ENCODE data around the gene ZBTB16. TPM values are rescaled to one million over a fixed set of nuclear protein-coding genes. Genes with fewer than 3 reads are reported as not detected.
A peak's percentile ranks its signal among the peaks of the same experiment; 100 is the strongest.

Gene ZBTB16
- total RNA-seq, 1 donor from 2014 or later: 52.1 TPM

DNA sequence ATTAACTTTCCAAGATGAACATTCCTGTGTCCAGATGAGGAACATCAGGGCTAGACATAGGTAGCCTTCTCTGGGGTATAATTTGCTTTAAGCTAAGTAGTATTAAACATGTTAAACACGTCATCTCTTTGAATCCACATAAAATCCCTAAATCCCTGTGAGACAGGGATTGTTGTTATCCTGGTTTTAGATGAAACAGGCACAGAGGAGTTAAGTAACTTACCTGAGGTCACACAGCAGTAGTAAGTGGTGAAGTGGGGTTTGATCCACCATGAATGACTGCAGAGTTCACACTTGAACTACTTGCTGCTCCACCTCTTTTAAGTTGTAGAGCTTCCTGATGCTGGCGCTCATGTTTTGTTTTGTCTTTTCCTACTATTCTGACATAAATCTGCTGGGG, 154.1 kb downstream of the ZBTB16 start:
- no peak for DNase-seq

DNA sequence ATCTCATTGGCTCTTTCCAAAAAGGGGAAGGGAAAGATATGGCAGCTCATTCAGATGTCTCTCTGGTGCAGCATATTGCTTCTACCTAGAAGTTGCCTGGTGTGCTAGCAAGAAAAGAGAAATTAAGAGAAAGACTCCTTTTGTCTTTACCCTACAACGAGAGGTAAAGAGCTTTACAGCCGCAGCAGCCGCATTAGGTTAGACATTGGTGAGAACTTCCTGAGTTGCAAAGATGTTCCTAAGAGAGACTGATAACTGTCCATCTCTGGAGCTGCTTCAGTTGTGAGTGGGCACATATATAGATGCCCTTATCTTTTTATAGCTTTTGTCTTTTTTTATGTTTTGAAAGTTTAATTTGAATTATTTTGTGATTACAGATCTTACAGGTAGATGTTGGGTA, 155.9 kb downstream of the ZBTB16 start:
- DNase-seq: no peak

DNA sequence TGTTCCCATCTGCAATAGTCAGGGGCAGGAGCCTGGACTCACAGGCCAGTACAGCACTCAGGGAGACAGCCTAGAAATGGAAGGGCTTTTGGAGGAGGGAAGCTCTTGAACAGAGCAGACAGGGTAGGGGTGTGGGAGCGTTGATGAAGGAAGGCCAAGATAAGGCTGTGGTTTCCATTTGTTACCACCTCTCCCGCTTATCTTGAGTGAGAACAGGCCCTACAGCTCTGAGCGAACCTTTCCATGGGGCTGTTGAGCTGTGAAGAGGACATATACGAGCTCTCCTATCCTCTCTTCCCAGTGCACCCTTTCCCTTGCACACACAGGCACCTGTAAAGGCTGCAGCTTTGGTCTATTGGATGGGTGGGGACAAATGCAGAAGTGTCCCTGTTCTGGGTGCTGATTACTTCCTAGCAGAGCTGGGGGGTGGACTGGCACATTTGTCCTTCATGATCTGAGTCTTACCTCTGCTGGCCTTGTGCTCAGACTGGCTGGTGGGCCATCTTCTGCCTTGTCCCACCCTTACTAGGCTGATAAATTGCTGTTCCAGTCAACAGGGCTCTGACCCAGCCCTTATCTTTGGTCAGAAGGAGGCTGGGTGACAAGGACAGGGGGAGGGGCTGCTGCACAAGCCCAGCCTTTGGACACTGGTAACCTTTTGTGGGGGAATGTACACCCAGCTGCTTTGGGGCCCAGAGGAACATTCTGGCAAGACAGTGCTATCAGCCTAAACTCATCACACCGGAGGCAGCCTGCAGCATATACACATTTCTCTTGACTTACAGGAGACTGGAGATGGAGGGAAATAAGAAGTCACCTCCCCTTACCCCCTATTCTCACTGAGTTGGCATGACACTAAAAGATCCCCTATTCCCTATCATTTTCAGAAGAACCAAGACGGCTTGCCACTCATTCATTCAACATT, 156.6 kb downstream of the ZBTB16 start:
- no peak for DNase-seq

DNA sequence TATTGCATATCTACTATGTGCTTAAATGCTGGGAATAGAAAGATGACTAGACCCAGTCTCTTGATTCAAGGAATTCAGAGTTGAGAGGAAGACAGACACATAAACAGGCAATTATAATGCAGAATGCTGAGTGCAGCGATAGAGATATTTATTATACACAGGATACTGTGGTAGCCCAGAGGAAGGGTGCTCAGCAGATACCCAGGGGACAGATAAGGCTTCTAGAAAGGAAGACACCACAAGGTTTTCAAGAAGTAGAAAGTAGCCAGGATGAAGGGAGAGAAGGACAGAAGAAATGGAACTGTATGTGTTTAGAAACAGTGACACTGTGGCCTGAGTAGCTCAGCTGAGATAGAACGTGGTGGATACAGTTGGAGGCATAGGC, 157.3 kb downstream of the ZBTB16 start:
- no peak for DNase-seq

DNA sequence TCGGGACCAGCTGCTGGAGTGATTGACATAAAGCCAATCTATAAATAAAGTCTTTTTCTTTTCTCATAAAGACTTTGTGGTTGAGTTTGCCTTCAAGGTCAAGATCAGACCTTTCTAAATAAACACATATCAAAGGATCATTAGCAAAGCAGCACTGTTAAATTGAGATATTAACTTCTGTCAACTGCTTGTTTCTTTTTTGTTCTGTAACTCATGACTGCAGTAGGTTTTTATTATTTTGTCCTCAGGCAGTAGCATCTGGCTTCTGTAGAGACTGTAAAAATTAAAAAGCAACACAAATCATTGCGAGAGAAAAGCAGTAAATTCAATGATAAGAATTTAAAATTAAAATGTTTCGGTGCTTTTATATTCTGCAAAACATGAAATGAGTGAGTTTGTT, 159.0 kb downstream of the ZBTB16 start:
- DNase-seq: no peak

DNA sequence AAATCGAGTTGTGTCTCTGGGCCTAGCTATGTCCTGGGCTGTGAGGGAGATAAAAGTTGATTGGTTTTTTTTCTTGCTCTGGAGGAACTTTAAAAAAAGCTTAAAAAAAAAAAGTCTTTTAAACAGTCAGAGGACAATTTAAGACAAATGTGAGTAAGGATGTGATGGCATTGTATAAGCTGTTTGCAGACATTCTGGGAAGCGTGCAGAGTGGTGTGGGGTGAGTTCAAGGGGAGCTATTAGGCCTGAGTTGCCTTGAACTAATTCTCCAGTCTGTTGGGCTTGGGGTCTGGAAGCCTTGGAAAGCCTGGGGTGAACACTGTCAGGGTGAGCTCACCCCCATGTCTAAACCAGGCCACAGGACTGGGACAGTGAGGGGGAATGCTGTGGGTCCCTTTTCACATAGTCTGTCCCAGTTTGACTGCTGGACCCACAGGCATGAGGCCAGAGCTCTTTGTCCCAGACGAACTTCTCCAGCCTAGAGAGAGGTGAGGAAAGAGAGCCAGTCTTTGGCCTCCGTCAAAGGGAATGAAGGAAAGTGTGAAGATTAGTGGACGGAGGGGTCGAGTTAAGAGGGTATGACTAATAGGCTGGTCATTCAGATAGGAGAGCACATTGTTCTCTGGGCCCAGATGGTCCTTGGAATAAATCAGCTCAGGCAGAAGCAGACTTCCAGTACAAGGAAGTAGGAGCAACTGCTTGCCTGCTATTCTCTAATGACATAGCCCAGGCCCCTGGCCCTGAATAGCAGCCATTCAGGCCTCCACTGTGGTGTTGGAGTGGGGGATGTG, 160.2 kb downstream of the ZBTB16 start:
- DNase-seq: no peak

DNA sequence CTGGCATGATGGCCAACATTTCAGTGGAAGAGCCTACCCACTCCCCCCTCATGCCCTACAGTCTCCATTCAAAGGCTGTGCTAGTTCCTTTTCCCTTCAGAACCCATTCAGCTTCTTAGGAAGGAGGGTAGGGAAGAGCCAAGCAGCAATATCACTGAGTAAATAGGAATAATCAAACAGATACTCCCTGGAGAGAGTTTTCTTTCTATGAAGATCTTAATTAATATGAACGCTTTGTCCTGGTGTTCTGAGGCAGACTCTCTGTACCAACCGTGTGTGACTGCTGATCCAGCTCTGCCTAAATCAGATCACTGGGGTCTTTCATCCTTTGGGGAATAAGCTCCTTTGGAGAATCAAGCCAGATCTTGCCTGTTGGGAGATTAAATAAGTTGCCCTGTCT, 161.5 kb downstream of the ZBTB16 start:
- no peak for DNase-seq

DNA sequence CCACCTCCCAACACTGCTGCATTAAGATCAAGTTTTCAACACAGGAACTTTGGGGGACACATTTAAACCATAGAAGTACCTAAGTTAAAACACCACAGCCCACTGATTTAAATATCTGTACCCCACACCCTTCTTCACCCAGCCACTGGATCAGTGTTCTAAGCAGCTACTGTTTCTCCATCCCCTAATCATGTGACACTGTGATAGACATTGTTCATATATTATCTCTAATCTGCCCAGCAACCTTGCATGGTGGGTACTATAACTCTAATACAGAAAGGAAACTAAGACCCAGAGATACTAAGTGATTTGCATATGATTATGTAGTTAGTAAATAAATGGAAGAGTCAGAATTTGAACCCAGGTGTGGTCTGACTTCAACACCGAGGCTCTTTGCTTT, 166.2 kb downstream of the ZBTB16 start:
- no peak for DNase-seq

DNA sequence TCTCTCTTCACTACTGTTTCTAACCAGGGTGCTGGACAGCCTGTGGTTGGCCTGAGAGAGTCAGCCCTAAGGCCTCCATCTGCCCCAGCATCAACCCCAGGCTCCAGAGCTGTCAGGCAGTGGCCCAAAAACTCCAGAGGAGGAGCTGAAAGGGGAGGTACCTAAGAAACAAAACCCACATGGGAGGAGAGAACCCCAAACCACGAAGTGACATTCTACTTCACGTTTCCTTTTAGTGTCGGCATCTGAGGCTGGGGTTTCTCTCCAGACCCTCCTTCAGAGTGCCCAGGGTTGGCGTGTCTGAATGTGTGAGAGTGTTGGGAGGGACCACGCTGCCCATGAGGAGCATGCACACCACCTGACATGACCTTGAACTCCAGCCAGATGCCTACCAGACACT, 166.8 kb downstream of the ZBTB16 start:
- DNase-seq: no peak

DNA sequence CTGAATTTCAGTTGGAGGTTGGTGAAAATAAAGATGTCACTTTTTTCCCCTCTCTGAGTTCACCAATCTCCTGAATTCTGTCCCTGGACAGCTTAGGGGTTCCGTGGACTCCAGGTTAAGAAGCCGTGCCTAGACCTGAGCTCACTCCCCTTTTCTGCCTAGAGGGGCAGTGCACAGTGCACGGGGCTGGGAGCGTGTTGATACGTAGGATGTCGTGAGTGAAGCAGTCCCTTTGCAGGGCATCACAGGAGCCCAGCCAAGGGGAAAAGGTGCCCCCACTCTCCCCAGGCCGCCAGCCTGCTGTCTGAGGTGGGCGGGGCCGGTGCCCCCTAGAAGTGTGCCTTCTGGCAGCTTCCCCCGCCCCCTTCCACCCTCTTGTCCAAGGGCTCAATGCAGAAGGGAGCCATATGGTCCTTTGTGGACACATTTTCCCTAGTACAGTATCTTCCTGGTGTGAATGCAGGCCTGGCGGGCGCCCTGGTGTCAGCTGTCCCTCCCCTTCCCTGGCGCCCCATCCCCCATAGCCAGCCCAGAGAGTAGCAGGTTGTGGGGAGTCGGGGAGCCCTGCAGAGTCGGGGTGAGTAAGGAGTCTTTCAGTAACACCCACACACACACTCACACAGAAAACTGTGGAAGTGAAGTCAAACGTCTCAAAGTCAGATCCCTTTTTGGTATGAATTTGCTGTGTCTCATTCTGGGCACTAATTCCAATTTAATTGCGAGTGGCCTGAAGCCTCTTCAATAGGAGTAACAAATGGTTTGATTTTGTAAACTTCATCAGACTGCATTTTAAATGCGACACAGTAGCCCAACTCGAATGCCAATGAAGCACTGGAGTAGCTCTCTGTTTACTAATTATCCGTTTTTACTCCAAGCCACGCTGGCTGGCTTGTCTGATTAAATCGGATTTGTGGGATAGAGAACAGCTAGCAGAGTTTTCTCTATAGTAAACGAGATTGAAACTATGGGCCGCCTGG, 169.2 kb downstream of the ZBTB16 start:
- DNase-seq: peak; percentile 48

DNA sequence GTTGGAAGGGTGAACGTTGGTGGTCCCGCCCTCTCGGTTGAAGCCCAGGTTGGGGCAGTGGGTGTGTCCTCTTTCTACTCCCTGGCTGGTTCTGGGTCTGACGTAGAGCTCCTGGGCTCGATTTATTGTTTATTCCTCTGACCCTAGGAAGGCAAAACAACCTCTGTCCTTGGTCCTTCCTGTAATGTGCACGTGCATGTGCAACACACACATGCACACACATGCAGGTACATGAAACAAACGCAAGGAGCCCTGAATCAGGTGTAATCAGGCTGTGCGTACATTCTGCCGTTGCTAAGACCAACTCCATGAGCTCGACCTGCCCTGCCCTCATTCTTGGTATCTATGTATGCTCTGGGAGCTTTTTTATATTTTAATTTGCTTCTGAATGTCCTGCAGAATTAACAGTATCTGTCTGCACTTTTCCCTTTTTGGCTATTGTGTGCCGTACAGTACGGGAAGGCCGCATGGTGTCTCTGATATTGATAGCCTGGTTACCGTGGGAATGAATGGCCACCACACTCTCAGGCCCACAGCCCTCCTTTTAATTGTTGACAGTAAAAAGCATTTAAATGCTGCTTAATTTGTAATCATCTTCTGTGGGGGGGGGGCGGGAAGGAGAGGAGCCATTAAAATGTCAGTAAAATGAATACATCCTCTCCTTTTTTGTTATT, 170.7 kb downstream of the ZBTB16 start:
- no peak for DNase-seq

DNA sequence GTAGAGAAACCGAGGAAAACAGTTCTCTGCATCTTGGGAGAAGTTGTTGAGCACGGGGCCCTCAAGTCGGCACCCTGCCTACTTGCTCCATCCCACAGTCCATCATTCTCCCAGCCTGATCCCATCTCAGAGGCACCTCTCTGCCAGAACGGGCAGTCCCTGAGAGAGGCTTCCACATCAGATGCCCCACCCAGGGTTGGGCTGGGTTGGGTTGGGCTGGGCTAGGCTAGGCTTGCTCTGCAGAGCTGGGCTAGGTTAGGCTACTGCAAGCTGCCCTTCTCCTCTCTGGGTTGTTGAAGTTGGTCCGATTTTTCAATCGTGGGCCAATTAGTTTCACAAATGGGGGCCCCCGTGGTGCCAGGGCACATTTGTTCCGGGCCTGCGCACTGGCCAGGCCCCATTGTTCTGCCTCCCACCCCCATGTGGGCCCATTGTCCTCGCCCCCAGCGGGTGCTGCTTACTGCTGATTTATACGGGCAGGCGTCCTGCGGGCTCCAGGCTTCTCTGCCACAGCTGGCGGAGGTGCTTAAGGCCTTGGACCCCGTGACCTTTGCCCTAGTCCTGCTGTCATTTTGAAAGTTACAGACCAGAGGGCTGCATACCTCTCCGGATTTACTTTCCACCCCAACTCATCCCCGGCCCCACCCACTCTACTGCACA, 173.0 kb downstream of the ZBTB16 start:
- no peak for DNase-seq

DNA sequence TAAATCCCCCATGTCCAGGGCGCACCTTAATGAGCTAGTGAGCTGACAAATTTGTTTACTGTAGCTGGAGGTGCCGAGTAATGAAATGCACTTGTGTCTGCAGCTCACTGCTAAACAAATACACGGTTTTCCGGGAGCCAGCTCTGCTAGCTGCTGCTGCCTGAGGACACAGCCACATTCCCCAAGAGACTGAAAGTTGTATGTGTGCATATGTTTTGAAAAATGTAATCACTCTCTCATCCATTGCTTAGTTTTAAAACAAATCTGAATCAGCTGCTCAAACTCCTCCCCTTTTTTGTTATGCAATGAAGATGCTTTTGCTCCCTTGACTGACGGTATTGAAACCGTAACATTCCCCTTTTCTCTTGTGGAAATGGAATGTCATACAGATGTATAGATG, 174.2 kb downstream of the ZBTB16 start:
- peak; percentile 38 for DNase-seq

DNA sequence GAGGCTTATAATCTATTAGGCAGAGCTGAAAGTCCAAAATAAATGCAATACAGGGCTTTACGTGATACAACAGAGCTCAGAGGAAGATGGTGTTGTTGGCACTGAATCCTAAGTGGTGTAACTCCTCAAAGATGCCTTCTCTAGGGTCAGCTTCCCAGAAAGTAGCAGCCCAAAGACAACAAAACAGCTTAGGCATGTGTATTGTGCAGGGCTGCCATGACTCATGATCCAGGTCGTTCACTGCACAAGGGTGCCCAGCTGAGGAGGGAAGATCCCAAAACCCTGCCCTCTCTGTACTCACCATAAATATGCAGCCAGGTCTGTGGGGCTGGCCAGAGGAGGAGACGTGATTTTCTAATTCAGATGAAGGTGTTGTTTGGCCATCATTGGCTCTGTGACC, 177.3 kb downstream of the ZBTB16 start:
- no peak for DNase-seq

DNA sequence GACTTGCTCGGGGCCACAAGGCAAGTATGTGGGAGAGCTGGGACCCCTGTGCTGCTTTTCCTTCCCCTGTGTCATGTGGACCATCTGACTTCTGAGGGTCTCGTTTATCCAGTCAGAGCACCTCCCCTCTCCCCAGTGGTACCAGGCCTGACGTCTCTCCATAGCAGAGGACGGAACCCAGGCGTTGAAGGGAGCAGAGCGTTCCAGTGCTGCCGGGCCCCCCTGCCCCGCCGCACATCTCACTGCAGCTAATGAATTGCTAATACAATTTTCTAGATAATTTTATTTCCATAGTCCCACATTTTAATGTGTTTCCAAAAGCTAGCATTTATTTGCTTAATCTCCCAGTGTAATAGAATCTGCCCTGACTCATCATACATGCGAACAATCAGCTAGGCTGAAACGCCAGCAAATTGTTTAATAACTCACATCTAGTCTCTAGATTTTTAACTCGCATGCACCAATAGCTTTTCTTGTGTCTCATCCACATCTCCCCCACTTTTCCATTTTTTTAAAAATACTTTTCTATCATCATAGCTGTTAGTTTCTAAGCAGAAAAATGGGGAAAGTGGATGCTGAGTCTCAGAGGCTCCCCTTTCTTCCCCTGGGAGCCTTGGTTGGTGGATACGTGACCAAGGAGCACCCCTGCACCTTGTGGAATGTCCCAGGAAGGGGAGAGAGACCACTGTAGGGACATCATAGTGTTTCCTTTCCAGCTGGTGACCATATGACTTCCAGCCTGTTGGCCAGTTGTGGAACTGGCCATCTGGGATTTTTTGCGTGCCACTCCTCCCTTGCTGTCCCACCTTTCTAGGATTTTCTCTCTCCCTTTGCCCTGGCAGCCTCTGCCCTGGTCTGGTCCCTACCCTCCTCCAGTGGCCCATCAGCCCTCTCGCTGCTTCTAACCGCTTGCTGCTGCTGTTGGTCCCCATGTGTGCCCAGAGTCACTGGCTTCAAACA, 178.1 kb downstream of the ZBTB16 start:
- no peak for DNase-seq

DNA sequence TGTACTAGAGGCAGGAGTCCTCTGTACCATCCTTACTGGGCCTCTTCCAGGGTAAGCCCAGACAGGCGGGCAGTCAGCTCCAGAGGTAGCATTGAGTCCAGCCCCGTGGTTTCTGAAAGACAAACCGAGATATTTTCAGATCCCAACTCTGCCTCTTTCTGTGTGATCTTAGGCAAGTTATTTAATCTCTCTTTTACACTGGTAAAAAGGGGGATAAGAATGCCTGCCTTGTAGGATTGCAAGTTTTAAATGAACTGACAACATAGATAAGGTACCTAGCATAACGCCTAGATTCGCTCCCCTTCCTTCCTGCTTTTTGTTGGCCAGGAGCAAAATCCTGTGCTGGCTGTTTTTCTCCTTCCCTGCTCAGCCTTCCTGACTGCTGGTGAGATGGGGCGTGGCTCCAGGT, 180.2 kb downstream of the ZBTB16 start:
- DNase-seq: no peak

DNA sequence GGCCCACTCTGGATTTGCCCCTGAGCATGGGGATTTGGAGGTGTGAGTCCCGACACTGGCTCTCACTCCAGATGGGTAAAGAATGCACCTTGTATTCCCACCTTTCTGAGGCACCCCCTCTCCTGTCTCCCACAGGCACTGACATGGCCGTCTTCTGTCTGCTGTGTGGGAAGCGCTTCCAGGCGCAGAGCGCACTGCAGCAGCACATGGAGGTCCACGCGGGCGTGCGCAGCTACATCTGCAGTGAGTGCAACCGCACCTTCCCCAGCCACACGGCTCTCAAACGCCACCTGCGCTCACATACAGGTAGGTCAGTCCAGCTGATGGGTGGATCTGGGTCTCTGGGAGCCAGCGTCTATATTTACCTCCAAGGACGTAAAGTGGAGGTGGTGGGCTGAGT, 182.5 kb downstream of the ZBTB16 start:
- DNase-seq: no peak

DNA sequence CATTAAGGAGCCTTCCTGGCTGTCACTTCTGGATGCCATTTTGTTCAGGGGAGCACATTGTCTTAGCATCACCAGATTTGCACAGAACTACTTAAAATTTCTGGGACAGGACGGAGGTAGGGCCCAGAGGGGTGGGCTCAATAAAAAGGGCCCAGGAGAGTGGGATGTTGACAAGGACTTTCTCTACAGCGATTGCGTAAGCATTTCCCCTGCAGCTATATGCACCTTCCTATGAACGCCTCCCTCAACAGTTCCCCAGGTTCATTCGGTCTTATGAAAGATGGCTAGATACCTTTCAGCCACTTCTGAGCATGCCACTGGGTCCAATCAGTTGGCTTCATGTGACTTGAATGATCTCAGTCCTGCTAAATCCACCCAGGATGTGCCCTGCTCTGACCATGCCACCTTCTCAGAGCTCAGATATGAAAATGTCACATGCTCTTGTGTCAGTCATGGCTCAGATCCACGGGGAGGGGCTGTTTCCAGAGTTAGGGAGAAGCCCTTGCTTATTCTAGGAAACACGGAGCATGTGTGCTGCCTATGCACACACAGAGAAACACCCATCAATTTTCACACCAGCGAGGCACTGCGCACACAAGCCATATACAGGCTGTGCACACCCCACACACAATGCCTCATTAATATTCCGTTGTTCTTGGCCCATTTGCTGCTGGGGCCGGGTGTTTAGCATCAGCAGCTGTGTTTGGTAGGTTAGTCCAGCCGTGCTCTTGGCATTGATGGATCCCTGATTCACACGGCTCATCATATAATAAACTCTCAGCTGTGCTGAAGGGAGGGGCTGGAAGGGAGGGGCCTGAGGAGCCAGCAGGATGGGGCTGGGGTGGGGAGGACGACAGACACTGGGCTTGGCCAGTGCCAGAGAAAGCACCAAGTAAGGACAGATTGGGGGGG, 184.2 kb downstream of the ZBTB16 start:
- DNase-seq: peak; percentile 91
